ENCODE data around the gene LRRC36. TPM values are rescaled to one million over a fixed set of nuclear protein-coding genes. Genes with fewer than 3 reads are reported as not detected.

LRRC36 gene
- total RNA-seq, 1 donor from 2014 or later: not detected

DNA sequence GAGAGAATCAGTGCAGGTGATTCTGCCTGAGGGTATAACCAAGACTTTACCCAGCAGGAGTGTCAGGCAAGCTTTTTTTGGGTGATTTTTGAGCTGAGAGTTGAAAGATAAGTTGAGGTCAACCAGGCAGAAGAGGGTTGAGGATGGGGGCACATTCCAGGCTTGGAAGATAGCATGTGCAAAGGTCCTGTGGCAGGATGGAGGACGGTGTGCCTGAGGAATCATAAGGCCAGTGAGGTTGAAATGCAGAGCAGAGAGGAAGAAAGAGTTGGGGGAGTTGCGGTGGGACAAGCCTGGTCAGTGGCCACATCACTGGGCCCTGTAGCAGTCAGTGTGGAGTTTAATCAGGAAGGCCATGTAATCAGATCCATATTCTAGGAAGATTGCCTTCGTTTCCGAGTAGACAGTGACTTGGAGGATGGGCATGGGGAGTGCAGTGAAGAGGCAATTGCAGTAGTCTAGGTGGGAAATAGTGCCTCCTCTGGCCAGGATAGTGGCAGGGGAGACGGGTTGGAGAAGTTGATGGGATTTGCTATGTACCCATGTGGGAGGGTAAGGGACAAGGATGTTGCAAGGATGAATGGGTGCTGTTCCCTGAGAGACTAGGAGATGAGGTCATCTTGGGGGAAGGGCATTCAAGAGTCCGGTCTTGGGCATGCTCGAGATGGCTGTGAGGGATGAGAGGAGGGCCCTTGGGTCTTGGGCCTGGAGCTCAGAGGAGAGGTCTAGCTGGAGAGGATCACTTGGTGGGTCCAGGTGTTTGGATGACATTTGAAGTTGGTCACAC lies 43.4 kb upstream of the LRRC36 start:
- Histone ChIP-seq H3K4me1 (peaks cover 14% of the 10 kb centered on the region), H3K9me3 (replicated peaks) (no peaks in the 10 kb centered on the region), H3K4me3 (no peak overlapping the region), H3K27ac (replicated peaks) (no peak overlapping the region), H3K36me3 (no peaks in the 10 kb centered on the region), H3K27me3 (ENCODE audit: low read depth) (peaks cover 4% of the 10 kb centered on the region)
- intact Hi-C loops (cut with micrococcal nuclease): no loop called here
- DNase-seq: no peak
- TF ChIP-seq CTCF (IDR thresholded peaks at IDR 0.05; ENCODE audit: borderline replicate concordance): no peak

- no peaks in the 10 kb centered on the region for H3K36me3 ChIP-seq
- peaks cover 4% of the 10 kb centered on the region for H3K27me3 ChIP-seq (ENCODE audit: low read depth)
- intact Hi-C loops (cut with micrococcal nuclease): no loop called here
- H3K9me3 ChIP-seq (replicated peaks): no peaks in the 10 kb centered on the region
- H3K27ac ChIP-seq (replicated peaks): no peak overlapping the region
- DNase-seq: no peak
- no peak for TF ChIP-seq CTCF (IDR thresholded peaks at IDR 0.05; ENCODE audit: borderline replicate concordance)
- H3K4me1 ChIP-seq: peaks cover 8% of the 10 kb centered on the region
- no peak overlapping the region for H3K4me3 ChIP-seq
Observed at GRCh38 chr16:67283826-67284555, 42.6 kb upstream of the LRRC36 start.

GRCh38 chr16:67284699-67285646 lies 41.6 kb upstream of the LRRC36 start:
- Histone ChIP-seq H3K27me3 (ENCODE audit: low read depth) (no peaks in the 10 kb centered on the region), H3K9me3 (replicated peaks) (no peaks in the 10 kb centered on the region), H3K4me3 (no peak overlapping the region), H3K27ac (replicated peaks) (no peak overlapping the region), H3K36me3 (no peaks in the 10 kb centered on the region), H3K4me1 (no peaks in the 10 kb centered on the region)
- DNase-seq: no peak
- intact Hi-C loops (cut with micrococcal nuclease): no loop called here
- TF ChIP-seq CTCF (IDR thresholded peaks at IDR 0.05; ENCODE audit: borderline replicate concordance): peak; percentile 61

GRCh38 chr16:67286441-67287235 lies 40.0 kb upstream of the LRRC36 start:
- no peak overlapping the region for H3K4me3 ChIP-seq
- no peaks in the 10 kb centered on the region for H3K27me3 ChIP-seq (ENCODE audit: low read depth)
- no peaks in the 10 kb centered on the region for H3K36me3 ChIP-seq
- no peaks in the 10 kb centered on the region for H3K9me3 ChIP-seq (replicated peaks)
- intact Hi-C loops (cut with micrococcal nuclease): no loop called here
- H3K27ac ChIP-seq (replicated peaks): no peak overlapping the region
- TF ChIP-seq CTCF (IDR thresholded peaks at IDR 0.05; ENCODE audit: borderline replicate concordance): no peak
- no peak for DNase-seq
- no peaks in the 10 kb centered on the region for H3K4me1 ChIP-seq
